HG02759 (cell line): Measurements from ENCODE around the gene KRTAP9-3.
"Not testable (repeated sequence)": the region's sequence is repeated elsewhere in the genome, so short reads cannot be mapped to it uniquely, and the experiment has no call there.

Source experiments
- ATAC-seq: cut with Tn5 transposase; IDR thresholded peaks from one replicate; pipeline ENCODE4 v1.9.1; 2021; ENCODE audit warnings: mild to moderate bottlenecking, moderate library complexity; ENCODE audit not compliant: unreplicated experiment

KRTAP9-3 gene, protein sequence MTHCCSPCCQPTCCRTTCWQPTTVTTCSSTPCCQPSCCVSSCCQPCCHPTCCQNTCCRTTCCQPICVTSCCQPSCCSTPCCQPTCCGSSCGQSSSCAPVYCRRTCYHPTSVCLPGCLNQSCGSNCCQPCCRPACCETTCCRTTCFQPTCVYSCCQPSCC

DNA sequence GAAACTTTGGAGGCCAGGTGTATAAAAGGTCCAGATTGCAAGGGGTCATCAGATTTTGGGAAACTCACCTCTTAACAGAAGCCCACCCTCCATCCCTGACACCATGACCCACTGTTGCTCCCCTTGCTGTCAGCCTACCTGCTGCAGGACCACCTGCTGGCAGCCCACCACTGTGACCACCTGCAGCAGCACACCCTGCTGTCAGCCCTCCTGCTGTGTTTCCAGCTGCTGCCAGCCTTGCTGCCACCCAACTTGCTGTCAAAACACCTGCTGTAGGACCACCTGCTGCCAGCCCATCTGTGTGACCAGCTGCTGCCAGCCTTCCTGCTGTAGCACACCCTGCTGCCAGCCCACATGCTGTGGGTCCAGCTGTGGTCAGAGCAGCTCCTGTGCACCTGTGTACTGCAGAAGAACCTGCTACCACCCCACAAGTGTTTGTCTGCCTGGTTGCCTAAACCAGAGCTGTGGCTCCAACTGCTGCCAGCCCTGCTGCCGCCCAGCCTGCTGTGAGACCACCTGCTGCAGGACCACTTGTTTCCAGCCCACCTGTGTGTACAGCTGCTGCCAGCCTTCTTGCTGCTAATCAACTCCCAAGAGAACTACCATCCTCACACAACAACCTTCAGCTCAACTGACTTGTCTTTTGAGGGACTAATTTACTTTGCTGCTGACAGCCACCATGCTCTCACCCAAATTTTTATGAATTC, at the start of gene KRTAP9-3:
Gene KRTAP9-3, plus strand, starts transcription at position 51 of the 707 bp plus-strand sequence. Its CDS starts 53 bp downstream, at position 104.
- ATAC-seq = not testable (repeated sequence)

DNA sequence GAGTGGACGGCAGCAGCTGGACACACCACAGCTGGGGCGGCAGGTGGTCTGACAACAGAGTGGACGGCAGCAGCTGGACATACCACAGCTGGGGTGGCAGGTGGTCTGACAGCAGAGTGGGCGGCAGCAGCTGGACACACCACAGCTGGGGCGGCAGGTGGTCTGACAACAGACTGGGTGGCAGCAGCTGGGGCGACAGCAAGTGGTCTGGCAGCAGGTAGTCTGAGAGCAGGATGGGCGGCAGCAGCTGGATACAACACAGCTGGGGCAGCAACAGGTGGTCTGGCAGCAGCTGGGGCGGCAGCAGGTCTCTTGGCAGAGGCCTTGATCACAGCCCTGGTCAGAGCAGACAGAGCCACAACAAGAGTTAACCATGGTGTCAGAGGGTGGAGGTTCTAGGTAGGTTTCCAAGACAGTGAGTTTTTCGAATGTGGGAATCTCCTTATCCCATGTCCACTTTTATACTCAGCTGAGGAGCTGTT, 47.7 kb upstream of the KRTAP9-3 start, which contains the start of gene KRTAP4-1:
Gene KRTAP4-1, minus strand, starts transcription at position 432 of the 482 bp plus-strand sequence. Its CDS starts 57 bp downstream, at position 375.
- ATAC-seq = no peak

DNA sequence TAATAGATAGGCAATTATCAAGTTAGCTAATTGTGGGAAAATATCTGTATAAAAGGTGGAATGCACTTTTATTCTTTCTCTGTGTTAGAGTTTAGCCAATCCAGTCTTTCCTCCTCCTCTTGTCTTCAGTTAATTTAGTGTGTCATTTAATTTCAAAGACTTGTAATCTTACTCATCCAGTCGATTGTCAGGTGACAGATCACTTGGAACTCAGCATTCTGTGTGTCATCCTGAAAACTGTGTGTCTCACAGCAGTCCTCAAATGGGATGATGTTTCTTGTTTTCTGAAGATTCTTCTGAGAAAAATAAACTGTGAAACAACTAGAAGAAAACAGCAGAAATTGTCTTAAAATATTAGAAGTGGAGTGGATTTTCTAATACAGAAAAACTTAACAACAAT, 47.2 kb upstream of the KRTAP9-3 start:
- ATAC-seq = no peak

DNA sequence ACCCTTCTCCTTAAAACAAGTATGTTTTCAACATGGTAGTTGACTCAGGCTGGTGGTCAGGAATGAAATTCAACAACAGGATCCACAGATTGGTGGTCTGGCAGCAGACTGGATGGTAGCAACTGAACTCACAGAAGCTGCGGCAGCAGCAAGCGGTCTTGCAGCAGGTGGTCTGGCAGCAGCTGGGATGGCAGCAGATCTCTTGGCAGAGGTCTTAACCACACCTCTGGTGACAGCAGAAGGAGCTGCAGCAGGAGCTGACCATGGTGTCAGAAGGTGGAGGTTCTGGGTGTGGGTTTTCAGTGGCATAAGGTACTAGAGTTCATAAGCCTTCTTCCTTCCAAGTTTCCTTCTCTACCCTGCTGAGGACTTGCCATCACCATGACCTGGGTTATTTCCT, 45.4 kb upstream of the KRTAP9-3 start:
- ATAC-seq = no peak

DNA sequence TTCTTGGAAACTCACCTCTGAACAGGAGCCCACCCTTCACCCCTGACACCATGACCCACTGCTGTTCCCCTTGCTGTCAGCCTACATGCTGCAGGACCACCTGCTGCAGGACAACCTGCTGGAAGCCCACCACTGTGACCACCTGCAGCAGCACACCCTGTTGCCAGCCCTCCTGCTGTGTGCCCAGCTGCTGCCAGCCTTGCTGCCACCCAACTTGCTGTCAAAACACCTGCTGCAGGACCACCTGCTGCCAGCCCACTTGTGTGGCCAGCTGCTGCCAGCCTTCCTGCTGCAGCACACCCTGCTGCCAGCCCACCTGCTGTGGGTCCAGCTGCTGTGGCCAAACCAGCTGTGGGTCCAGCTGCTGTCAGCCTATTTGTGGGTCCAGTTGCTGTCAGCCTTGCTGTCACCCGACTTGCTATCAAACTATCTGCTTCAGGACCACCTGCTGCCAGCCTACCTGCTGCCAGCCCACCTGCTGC, 42.4 kb upstream of the KRTAP9-3 start, which contains the start of gene KRTAP9-1:
Gene KRTAP9-1, plus strand, starts transcription at position 51 of the 482 bp plus-strand sequence. Its CDS starts 0 bp downstream, at position 51.
- not testable (repeated sequence) for ATAC-seq

DNA sequence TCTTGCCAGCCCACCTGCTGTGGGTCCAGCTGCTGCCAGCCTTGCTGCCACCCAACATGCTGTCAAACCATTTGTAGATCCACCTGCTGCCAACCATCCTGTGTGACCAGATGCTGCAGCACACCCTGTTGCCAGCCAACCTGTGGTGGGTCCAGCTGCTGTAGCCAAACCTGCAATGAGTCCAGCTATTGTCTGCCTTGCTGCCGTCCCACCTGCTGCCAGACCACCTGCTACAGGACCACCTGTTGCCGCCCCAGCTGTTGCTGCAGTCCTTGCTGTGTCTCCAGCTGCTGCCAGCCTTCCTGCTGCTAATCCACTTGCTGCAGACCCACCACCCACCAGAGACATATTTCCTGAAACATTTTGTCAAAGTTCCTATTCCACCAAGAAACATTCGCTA, 41.9 kb upstream of the KRTAP9-3 start:
- no peak for ATAC-seq

DNA sequence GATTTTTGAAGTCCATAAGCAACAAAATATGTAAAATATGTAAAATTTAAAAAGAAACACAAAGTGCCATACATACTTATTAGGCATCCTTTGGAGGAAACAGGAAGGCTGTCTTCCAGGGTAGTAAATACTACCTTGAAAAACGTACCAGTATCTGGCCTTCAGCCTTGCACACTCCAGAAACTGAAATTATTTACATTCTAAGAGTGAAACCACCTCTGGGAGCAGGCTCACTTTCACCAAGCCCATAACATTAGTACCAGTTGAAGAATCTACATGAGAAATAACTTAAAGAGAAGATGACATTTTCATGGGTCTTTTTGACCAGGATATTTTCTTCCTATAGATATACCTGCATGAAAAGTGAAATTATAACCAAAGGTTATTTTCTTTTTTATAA, 36.2 kb upstream of the KRTAP9-3 start:
- ATAC-seq = no peak

DNA sequence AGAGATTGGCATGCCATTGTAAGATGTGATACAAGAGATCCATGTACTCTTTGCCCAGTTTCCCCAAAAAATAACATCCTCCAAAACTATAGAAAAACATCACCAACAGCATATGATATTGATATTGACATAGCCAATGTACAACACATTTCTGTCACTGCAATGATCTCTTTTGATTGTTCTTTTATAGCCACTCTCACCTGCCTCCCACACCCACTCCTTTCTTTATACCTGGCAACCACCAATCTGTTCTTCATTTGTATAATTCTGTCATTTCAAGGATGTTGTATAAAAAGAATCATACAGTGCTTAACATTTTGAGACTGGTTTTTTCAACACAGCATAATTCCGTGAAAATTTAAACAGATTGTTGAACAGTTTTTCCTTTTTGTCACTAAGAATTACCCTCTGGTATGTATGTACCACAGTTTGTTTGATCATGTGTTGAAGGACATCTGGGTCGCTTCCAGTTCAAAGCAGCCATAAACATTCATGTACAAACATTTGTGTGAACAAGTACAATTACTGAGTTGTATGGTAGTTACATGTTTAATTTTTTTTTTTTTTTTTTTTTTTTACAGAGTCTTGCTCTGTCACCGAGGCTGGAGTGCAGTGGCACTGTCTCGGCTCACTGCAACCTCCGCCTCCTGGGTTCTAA, 32.7 kb upstream of the KRTAP9-3 start:
- no peak for ATAC-seq

DNA sequence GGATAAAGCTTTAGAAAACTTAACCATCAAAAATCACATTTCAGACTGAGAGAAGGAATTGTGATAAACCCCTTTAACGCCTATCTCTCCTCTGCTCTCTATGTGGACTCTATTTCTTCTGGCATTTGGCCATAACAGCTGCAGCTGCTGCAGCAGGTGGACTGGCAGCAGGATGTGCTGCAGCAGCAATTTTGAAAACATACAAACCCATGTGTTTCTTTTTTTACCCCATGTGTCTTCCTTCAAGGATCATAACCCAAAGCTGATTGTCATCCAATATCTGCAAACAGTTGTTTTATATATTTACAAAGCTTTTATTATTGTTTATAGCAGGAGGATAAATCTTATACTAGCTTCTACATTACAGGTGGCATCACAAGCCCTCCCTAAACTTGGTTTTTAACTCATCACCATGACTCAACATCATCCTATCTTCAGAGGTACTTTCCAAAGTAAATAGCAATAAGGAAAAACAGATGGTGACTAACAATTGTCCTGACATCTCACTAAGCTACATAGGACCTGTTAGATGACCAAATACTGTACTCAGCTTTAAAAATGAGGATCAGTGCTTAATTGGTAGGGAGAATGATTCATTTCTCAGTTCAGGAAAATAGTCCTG, 20.3 kb upstream of the KRTAP9-3 start:
- no peak for ATAC-seq

DNA sequence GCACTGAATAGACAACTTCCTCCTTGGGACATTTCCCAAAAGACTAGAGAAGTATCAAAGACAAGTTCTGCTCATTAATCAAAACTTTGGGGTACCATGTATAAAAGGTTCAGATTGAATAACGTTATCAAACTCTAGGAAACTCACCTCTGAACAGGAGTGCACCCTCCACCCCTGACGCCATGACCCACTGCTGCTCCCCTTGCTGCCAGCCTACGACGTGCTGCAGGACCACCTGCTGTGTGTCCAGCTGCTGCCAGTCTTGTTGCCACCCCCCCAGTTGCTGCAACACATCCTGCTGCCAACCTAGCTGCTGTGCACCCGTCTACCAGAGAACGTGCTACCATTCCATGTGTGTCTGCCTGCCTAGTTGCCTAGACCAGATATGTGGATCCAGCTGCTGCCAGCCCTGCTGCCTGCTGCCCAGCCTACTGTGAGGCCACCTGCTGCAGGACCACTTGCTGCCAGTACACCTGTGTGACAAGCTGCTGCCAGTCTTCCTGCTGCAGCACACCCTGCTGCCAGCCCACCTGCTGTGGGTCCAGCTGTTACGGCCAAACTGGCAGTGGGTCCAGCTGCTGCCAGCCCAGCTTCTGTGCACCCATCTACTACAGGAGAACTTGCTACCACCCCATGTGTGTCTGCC, 19.6 kb upstream of the KRTAP9-3 start:
- ATAC-seq = no peak

DNA sequence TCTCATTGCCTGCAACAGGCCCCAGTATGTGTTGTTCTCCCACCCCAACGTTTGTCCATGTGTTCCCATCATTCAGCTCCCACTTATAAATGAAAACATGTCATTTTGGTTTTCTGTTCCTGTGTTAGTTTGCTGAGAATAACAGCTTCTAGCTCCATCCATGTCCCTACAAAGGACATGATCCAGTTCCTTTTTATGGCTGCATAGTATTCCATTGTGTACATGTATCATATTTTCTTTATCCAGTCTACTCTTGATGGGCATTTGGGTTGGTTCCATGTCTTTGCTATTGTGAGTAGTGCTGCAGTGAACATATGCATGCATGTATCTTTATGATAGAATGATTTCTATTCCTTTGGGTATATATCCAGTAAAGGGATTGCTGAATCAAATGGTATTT, 16.6 kb upstream of the KRTAP9-3 start:
- ATAC-seq = no peak

DNA sequence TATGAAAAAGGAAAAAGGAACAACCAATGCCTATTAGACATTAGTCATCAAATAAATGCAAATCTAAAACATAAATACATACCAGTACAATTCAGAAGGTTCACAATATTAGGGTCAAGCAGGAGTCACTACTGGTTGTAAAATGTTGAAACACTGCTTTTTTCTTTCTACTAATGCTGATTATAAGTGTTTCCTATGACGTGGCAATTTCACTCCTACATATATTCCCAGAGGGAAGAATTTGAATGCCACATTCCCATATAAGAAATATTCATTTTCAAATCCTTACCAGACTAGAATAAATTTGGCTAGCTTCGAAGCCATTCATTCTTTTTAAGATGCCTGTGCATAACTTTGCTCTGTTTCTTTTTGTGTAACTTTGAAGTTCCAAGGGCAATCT, 8.4 kb upstream of the KRTAP9-3 start:
- no peak for ATAC-seq

DNA sequence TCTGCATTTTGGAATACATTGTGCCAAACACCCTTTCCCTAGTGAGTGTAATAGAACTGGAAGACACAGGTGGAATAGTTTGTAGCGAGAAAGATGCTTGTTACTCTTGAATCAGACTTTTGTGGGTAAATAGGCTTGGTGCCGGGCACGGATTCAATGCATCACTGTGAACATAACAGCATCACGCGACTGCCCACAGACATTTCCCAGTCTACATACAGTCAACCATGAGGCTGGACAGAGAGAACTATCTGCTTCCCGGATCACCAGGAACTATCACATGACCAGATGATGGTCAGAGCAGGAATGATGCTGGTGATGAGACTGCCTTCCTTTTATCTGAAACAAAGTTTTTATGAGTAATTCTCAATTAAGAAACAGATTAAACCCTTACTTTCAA, 6.2 kb upstream of the KRTAP9-3 start:
- ATAC-seq = no peak

DNA sequence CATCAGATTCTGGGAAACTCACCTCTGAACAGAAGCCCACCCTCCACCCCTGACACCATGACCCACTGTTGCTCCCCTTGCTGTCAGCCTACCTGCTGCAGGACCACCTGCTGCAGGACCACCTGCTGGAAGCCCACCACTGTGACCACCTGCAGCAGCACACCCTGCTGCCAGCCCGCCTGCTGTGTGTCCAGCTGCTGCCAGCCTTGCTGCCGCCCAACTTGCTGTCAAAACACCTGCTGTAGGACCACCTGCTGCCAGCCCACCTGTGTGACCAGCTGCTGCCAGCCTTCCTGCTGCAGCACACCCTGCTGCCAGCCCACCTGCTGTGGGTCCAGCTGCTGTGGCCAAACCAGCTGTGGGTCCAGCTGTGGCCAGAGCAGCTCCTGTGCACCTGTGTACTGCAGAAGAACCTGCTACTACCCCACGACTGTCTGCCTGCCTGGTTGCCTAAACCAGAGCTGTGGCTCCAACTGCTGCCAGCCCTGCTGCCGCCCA, 5.6 kb upstream of the KRTAP9-3 start, which contains the start of gene KRTAP9-2:
Gene KRTAP9-2, plus strand, starts transcription at position 51 of the 498 bp plus-strand sequence. Its CDS starts 7 bp downstream, at position 58.
- ATAC-seq = not testable (repeated sequence)

DNA sequence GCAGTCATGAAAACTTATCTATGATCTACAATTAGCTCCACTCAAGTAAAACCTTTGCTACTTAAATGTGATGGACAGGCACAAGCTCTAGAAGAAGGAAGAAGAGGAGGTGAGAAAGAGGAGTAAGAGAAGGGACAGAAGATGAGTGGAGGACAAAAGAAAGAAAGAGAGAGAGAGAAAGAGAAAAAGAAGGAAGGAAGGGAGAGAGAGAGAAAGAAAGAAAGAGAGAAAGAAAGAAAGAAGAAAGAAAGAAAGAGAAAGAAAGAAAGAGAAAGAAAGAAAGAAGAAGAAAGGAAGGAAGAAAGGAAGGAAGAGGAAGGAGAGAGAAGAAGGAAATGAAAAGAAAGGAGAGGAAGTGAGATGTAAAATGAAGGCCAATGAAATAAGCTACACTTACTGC, 2.2 kb upstream of the KRTAP9-3 start:
- ATAC-seq = no peak

DNA sequence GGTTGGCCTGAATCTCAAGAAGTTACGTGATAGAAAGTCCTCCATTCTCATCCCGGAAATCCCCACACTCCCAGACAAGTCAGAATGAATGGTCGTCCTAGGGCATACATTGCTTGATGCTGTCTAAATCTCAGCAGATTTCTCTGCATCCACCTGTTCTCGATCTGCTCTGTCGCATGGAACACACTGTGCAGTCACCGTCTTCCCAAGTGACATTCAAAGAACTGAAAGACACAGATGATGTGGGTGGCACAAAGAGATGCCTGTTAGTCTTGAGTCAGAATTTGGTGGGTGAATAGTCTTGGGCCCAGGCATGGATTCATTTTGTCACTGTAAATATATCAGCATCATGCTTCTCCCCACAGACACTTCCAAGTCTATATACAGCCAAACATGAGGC, 518 bp upstream of the KRTAP9-3 start:
- no peak for ATAC-seq

DNA sequence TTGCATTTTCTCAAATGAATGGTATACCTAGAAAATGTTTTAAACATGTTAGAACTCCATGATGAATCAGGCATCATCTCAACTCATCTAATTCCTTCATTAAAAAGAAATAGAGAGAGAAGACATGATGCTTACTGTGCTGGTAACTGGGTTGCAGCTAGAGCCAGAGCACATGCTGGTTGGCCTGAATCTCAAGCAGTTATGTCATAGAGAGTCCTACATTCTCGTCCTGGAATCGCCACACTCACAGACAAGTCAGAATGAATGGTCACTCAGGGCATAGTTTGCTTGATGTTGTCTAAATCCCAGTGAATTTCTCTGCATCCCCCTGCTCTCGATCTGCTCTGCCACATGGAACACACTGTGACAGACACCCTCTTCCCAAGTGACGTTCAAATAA, 4.9 kb downstream of the KRTAP9-3 start:
- not testable (repeated sequence) for ATAC-seq

DNA sequence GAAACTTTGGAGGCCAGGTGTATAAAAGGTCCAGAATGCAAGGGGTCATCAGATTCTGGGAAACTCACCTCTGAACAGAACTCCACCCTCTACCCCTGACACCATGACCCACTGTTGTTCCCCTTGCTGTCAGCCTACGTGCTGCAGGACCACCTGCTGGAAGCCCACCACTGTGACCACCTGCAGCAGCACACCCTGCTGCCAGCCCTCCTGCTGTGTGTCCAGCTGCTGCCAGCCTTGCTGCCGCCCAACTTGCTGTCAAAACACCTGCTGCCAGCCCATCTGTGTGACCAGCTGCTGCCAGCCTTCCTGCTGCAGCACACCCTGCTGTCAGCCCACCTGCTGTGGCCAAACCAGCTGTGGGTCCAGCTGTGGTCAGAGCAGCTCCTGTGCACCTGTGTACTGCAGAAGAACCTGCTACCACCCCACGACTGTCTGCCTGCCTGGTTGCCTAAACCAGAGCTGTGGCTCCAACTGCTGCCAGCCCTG, 5.7 kb downstream of the KRTAP9-3 start, which contains the start of gene KRTAP9-8:
Gene KRTAP9-8, plus strand, starts transcription at position 51 of the 489 bp plus-strand sequence. Its CDS starts 53 bp downstream, at position 104.
- ATAC-seq = not testable (repeated sequence)

DNA sequence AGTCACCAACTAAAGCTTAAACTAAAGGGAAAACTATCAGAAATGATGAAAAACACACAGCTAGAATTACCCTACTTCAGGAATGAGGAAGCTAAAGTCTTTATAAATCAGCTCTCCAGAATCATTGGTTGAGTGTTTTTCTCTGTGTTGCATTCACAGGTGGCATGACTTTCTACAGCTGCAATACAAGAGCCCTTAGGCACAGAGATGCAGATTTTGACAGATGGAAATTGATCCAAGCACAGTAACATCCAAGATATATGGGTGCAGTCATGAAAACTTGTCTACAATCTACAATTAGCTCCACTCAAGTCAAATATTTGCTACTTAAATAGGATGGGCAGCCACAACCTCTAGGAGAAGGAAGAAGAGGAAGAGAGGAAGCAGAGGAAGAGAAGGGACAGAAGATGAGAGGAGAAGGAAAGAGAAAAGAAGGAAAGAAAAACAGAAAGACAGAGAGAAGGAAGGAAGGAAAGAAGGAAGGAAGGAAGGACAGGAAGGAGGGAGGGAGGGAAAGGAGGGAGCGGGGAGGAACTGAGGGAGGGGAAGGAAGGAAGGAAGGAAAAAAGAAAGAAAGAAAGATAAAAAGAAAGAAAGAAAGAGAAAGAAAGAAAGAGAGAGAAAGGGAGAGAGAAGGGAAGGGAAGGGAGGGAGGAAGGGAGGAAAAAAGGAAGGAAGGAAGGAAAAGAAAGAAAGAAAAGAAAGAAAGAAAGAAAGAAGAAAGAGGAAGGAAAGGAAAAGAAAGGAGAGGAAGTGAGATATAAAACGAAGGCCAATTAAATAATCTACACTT, 14.9 kb downstream of the KRTAP9-3 start:
- not testable (repeated sequence) for ATAC-seq
